Measurements from ENCODE around the gene CCDC170. TPM values are rescaled to one million over a fixed set of nuclear protein-coding genes. Genes with fewer than 3 reads are reported as not detected.

The CCDC170 gene
- total and polyA plus RNA-seq, 9 donors: 0.41 to 1.4 (median 0.67) TPM

DNA sequence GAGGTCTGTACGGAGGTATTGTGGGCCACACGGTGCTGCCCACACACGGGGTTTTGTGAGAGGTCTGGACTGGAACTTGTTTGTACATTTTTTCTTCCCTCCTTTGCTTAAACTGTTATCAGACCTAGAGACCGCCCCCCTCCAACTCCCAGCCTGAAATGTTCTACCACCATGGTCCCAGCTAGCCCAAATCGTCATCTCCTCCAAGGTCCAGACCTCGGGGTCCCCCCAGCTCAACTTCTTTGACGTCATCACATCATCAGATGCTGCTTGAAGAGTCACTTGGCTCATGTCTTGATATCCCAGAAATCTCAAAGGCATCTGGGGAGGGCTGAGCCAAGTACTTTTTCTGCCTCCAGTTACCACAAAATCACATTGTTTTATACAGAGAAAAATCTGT, 2.8 kb upstream of the CCDC170 start:
- Histone ChIP-seq H3K4me1 (ENCODE audit: control insufficient read depth, insufficient read depth, low read length) (peaks cover 12% of the 10 kb centered on the region), H3K4me3 (ENCODE audit: low read length) (no peak overlapping the region), H3K36me3 (ENCODE audit: control insufficient read depth, insufficient read depth, low read length) (no peaks in the 10 kb centered on the region), H3K9me3 (replicated peaks; ENCODE audit: control insufficient read depth, low read depth, low read length) (no peaks in the 10 kb centered on the region), H3K27ac (ENCODE audit: low read length) (no peak overlapping the region), H3K27me3 (ENCODE audit: control insufficient read depth, insufficient read depth, low read length) (peaks cover 23% of the 10 kb centered on the region)
- WGBS (ENCODE audit: insufficient coverage): 54% methylated on average over 4 of the region's 7 CpGs
- peak; percentile 19 for DNase-seq

DNA sequence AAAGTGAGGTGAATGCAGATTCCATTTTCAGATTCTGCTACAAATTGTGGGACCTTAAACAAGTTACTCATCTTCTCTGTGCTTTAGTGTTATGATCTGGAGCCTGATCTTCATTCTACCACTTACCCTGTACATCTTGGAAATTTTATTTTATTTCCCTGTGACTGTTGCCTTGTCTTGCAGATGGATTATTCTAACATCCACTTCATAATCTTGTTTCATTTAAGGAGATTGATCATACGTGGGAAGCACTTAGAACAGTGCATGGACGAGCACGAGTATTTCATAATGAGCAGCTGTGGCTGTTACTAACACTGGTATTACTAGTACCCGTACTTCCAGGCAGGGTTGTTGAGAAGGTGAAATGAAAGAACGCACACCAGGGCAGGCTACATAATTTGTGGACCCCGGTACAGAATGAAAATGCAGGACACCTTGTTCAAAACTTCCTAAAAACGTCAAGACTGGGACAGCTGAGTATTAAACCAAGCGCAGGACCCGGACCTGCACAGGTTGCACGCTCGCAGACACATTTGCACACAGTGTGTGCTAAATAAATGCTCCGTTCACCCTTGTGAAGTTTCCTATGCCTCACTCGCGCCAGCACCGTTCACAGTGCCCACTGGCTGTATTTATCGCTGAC, 535 bp upstream of the CCDC170 start:
- Histone ChIP-seq H3K27me3 (ENCODE audit: control insufficient read depth, insufficient read depth, low read length) (peaks cover 23% of the 10 kb centered on the region), H3K36me3 (ENCODE audit: control insufficient read depth, insufficient read depth, low read length) (no peaks in the 10 kb centered on the region), H3K27ac (ENCODE audit: low read length) (no peak overlapping the region), H3K9me3 (replicated peaks; ENCODE audit: control insufficient read depth, low read depth, low read length) (no peaks in the 10 kb centered on the region), H3K4me3 (ENCODE audit: low read length) (peak overlapping the region; percentile 65), H3K4me1 (ENCODE audit: control insufficient read depth, insufficient read depth, low read length) (peaks cover 12% of the 10 kb centered on the region)
- no peak for DNase-seq
- 37% methylated on average over 14 of the region's 16 CpGs for WGBS (ENCODE audit: insufficient coverage)

DNA sequence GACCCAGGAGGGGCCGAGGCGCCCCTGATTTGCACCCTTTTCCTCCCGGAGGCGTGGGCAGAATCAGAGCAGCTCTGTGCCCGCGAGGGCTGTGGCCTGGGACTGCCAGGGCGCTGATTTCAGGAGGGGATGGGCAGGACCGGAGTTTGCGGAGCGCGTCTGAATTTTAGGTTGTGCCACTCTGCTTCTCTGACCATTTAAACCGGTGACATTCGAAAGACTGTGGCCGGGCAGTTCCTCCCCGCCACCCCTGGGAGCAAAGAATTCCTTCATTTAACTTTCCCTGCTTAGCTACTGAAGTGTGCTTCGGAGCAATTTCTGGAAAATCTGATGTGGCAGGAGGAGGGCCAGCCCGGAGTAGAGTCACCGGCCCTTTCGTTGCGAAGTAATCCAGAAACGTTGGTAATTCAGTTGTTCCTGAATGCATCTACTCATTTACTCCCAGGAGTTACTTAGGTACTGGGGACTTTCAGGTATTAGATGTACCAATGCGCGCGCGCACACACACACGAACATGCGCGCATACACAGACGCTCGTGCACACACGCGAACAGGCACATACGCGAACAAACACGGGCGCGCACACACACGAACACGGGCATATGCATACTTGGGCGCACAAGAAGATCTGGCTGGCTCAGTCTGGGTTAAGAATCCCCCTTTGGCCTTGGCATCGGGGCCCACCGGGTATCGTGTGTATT, 568 bp downstream of the CCDC170 start:
- Histone ChIP-seq H3K27ac (ENCODE audit: low read length) (peak overlapping the region; percentile 69), H3K9me3 (replicated peaks; ENCODE audit: control insufficient read depth, low read depth, low read length) (no peaks in the 10 kb centered on the region), H3K4me1 (ENCODE audit: control insufficient read depth, insufficient read depth, low read length) (peaks cover 12% of the 10 kb centered on the region), H3K4me3 (ENCODE audit: low read length) (peak overlapping the region; percentile 65), H3K36me3 (ENCODE audit: control insufficient read depth, insufficient read depth, low read length) (no peaks in the 10 kb centered on the region), H3K27me3 (ENCODE audit: control insufficient read depth, insufficient read depth, low read length) (peaks cover 23% of the 10 kb centered on the region)
- peak; percentile 67 for DNase-seq
- under 1% methylated on average over 33 of the region's 43 CpGs for WGBS (ENCODE audit: insufficient coverage)

DNA sequence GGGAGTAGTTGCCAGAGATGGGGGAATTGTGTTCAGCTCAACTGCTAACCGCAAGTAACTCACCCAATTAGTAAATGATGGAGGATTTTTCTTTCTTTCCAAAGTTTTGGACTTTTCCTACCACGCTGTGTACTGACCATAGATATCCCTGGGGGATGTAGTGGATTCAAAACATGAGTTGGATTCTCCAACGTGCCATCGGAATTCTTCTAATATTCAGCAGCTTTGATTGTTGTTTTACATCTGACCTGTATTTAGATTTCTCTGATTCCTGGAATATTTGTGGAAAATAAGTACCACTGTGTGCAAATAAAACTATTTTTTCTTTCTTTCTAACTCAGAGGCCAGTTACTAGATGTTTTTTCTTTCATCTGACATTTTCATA, 1.1 kb downstream of the CCDC170 start:
- H3K36me3 ChIP-seq (ENCODE audit: control insufficient read depth, insufficient read depth, low read length): no peaks in the 10 kb centered on the region
- no CpG with 5 or more reads among the region's 4 CpGs for WGBS (ENCODE audit: insufficient coverage)
- peaks cover 20% of the 10 kb centered on the region for H3K27me3 ChIP-seq (ENCODE audit: control insufficient read depth, insufficient read depth, low read length)
- H3K9me3 ChIP-seq (replicated peaks; ENCODE audit: control insufficient read depth, low read depth, low read length): no peaks in the 10 kb centered on the region
- peaks cover 12% of the 10 kb centered on the region for H3K4me1 ChIP-seq (ENCODE audit: control insufficient read depth, insufficient read depth, low read length)
- H3K27ac ChIP-seq (ENCODE audit: low read length): no peak overlapping the region
- peak overlapping the region; percentile 65 for H3K4me3 ChIP-seq (ENCODE audit: low read length)
- no peak for DNase-seq

DNA sequence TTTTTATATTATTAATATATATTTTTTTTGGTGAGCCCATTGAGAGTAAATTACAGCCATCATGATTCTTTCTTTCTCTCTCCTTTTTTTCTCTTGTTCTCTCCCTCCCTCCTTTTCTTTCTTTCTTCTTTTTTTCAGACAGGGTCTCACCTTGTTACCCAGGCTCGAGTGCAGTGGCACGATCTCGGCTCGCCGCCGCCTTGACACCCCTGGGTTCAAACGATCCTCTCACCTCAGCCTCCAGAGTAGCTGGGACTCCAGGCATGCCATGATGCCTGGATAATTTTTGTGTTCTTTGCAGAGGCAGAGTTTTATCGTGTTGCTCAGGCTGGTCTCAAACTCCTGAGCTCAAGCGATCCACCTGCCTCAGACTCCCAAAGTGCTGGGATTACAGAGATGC, 1.6 kb downstream of the CCDC170 start:
- H3K4me1 ChIP-seq (ENCODE audit: control insufficient read depth, insufficient read depth, low read length): peaks cover 12% of the 10 kb centered on the region
- H3K36me3 ChIP-seq (ENCODE audit: control insufficient read depth, insufficient read depth, low read length): no peaks in the 10 kb centered on the region
- no peak overlapping the region for H3K27ac ChIP-seq (ENCODE audit: low read length)
- no peak overlapping the region for H3K4me3 ChIP-seq (ENCODE audit: low read length)
- H3K27me3 ChIP-seq (ENCODE audit: control insufficient read depth, insufficient read depth, low read length): peaks cover 20% of the 10 kb centered on the region
- H3K9me3 ChIP-seq (replicated peaks; ENCODE audit: control insufficient read depth, low read depth, low read length): no peaks in the 10 kb centered on the region
- DNase-seq: no peak
- WGBS (ENCODE audit: insufficient coverage): 54% methylated on average over 3 of the region's 9 CpGs

DNA sequence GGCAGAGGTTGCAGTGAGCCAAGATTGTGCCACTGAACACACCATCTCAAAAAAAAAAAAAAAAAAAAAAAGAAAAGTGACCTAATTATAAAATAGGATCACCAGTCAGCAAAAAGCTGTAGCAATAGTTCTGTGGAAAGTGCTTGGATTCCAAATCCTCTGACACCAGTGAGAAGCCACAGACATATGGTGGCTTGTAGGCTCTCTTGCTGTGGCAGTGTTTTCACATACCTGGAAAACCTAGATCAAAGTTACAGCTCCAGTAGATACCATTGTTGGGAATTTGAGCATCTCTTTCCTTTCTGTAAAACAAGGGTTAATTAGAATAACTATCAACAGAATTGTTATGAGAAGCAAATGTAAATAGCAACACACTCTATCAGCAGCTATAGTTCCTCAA, 4.1 kb downstream of the CCDC170 start:
- Histone ChIP-seq H3K9me3 (replicated peaks; ENCODE audit: control insufficient read depth, low read depth, low read length) (no peaks in the 10 kb centered on the region), H3K27me3 (ENCODE audit: control insufficient read depth, insufficient read depth, low read length) (peaks cover 17% of the 10 kb centered on the region), H3K4me3 (ENCODE audit: low read length) (no peak overlapping the region), H3K27ac (ENCODE audit: low read length) (peak overlapping the region; percentile 20), H3K36me3 (ENCODE audit: control insufficient read depth, insufficient read depth, low read length) (no peaks in the 10 kb centered on the region), H3K4me1 (ENCODE audit: control insufficient read depth, insufficient read depth, low read length) (peaks cover 12% of the 10 kb centered on the region)
- DNase-seq: peak; percentile 22

DNA sequence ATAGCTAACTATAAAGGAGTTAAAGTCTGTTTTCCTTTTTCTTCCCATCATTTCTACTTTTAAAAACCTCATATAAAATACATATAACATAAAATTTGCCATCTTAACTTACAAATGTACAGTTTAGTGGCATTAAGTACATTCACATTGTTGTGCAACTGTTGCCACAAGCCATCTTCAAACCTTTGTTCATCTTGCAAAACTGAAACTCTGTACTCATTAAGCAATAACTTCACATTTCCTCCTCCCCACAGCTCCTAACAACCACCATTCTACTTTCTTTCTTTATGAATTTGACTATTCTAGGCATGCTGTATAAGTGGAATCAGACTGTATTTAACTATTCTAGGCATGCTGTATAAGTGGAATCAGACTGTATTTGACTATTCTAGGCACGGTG, 4.5 kb downstream of the CCDC170 start:
- Histone ChIP-seq H3K9me3 (replicated peaks; ENCODE audit: control insufficient read depth, low read depth, low read length) (no peaks in the 10 kb centered on the region), H3K4me3 (ENCODE audit: low read length) (no peak overlapping the region), H3K27me3 (ENCODE audit: control insufficient read depth, insufficient read depth, low read length) (peaks cover 17% of the 10 kb centered on the region), H3K27ac (ENCODE audit: low read length) (peak overlapping the region; percentile 3), H3K36me3 (ENCODE audit: control insufficient read depth, insufficient read depth, low read length) (no peaks in the 10 kb centered on the region), H3K4me1 (ENCODE audit: control insufficient read depth, insufficient read depth, low read length) (peaks cover 12% of the 10 kb centered on the region)
- peak; percentile 28 for DNase-seq
- no CpG with 5 or more reads among the region's 1 CpG for WGBS (ENCODE audit: insufficient coverage)

DNA sequence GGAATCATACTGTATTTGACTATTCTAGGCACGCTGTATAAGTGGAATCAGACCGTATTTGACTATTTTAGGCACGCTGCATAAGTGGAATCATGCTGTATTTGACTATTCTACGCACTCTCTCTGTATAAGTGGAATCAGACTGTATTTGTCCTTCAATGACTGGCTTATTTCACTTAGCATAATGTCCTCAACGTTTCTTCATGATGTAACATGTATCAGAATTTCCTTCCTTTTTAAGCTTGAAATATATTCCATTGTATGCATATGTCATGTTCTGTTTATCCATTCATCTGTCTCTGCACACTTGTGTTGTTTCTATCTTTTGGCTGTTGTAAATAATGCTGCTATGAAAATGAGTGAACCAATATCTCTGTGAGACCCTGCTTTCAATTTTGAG, 5.7 kb downstream of the CCDC170 start:
- Histone ChIP-seq H3K27me3 (ENCODE audit: control insufficient read depth, insufficient read depth, low read length) (peaks cover 7% of the 10 kb centered on the region), H3K4me3 (ENCODE audit: low read length) (no peak overlapping the region), H3K9me3 (replicated peaks; ENCODE audit: control insufficient read depth, low read depth, low read length) (no peaks in the 10 kb centered on the region), H3K27ac (ENCODE audit: low read length) (no peak overlapping the region), H3K36me3 (ENCODE audit: control insufficient read depth, insufficient read depth, low read length) (no peaks in the 10 kb centered on the region), H3K4me1 (ENCODE audit: control insufficient read depth, insufficient read depth, low read length) (peaks cover 3% of the 10 kb centered on the region)
- DNase-seq: no peak
- no CpG with 5 or more reads among the region's 5 CpGs for WGBS (ENCODE audit: insufficient coverage)

DNA sequence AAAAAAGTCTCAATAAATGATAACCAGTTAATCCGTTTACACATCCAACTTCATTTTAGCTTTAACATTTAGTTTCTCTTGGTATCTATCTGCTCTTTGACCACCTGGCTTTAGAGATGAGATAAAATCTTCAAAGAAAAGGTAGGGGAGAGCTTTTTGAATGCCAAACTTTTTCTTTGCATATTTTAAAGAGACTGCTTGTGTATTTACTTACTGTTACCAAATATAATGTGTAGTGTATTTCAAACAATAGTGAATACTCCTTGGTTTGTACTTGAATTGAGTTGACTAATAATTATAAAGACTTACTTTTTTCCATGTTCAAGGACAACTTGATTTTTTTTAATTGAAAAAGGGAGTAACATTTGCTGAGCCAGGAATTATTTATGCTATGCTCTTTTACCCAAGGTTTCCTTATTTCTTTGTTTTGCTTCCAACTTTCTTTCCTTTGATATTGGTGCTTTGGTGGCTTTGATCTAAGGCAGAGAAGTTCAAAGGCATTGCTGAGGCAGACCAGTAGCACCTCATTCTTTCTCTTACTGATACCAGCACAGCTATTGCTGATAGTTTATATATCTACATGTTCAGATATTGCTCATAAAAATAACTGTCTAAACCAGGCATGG, 7.8 kb downstream of the CCDC170 start:
- Histone ChIP-seq H3K27me3 (ENCODE audit: control insufficient read depth, insufficient read depth, low read length) (no peaks in the 10 kb centered on the region), H3K4me3 (ENCODE audit: low read length) (no peak overlapping the region), H3K4me1 (ENCODE audit: control insufficient read depth, insufficient read depth, low read length) (no peaks in the 10 kb centered on the region), H3K36me3 (ENCODE audit: control insufficient read depth, insufficient read depth, low read length) (no peaks in the 10 kb centered on the region), H3K27ac (ENCODE audit: low read length) (no peak overlapping the region), H3K9me3 (replicated peaks; ENCODE audit: control insufficient read depth, low read depth, low read length) (no peaks in the 10 kb centered on the region)
- DNase-seq: no peak
- no CpG with 5 or more reads among the region's 1 CpG for WGBS (ENCODE audit: insufficient coverage)

DNA sequence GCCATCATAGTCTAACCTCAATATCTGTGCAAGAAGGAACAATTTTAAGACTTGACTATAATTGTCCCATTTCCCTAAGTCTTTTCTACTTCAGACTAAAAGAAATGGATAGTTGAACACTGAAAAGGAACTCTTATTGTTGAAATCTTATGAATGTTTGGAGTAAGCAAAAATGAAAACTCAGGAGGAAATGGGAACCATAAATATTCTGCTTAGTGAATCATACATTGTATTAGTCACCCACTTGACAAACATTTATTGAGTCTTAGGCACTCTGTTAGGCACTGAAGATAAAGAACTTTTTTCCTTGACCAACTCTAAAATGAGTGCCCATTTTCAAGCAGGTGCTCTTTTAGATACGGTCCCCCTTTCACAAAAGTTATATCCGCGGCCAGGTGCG, 8.7 kb downstream of the CCDC170 start:
- Histone ChIP-seq H3K4me1 (ENCODE audit: control insufficient read depth, insufficient read depth, low read length) (no peaks in the 10 kb centered on the region), H3K4me3 (ENCODE audit: low read length) (no peak overlapping the region), H3K27me3 (ENCODE audit: control insufficient read depth, insufficient read depth, low read length) (no peaks in the 10 kb centered on the region), H3K36me3 (ENCODE audit: control insufficient read depth, insufficient read depth, low read length) (no peaks in the 10 kb centered on the region), H3K9me3 (replicated peaks; ENCODE audit: control insufficient read depth, low read depth, low read length) (no peaks in the 10 kb centered on the region), H3K27ac (ENCODE audit: low read length) (no peak overlapping the region)
- WGBS (ENCODE audit: insufficient coverage): 93% methylated on average over 3 of the region's 4 CpGs
- DNase-seq: peak; percentile 27

Data from muscle of leg (tissue), 11 donors.